Left cardiac atrium (tissue), 4 donors: Measurements from ENCODE around the gene ITGBL1. TPM values are rescaled to one million over a fixed set of nuclear protein-coding genes. Genes with fewer than 3 reads are reported as not detected.

Experiments
- ATAC-seq, 2 donors: fragments of 200-7000 bp; cut with Tn5 transposase; one replicate each; pipeline ENCODE4 v1.9.1; 2020; ENCODE audit warnings: mild to moderate bottlenecking in 2 of 2, moderate library complexity in 2 of 2
- DNase-seq: peaks from one replicate; pipeline ENCODE4 v3.0.0-alpha.2; 2020
- intact Hi-C, 2 donors: fragments of 100-400 bp; cut with DNase I; formaldehyde crosslinking; loops; one replicate each; pipeline versions ENCODE4 v1.14.1 to v1.15.1; 2022 to 2023
- total RNA-seq, 2 donors: library from RNA; stranded (reverse); fragmentation: NEBNext Ultra II Directional; extraction: Animal tissue kit (Norgen Biotek cat#: 25700); gene quantifications; one replicate each; pipeline ENCODE4 v1.2.1, GENCODE V29; 2021
- donor health status: DM: no; HTN: yes; CAD: no.
- donor health status: DM: no; HTN: yes; CAD: no; lungs with severe emphysema.
- donor health status: DM: yes; HTN: yes; CAD: no.
- donor health status: Dilated cardiomyopathy.

The ITGBL1 gene
- total RNA-seq, 2 donors from 2014 or later: 11.6 to 16.1 TPM

DNA sequence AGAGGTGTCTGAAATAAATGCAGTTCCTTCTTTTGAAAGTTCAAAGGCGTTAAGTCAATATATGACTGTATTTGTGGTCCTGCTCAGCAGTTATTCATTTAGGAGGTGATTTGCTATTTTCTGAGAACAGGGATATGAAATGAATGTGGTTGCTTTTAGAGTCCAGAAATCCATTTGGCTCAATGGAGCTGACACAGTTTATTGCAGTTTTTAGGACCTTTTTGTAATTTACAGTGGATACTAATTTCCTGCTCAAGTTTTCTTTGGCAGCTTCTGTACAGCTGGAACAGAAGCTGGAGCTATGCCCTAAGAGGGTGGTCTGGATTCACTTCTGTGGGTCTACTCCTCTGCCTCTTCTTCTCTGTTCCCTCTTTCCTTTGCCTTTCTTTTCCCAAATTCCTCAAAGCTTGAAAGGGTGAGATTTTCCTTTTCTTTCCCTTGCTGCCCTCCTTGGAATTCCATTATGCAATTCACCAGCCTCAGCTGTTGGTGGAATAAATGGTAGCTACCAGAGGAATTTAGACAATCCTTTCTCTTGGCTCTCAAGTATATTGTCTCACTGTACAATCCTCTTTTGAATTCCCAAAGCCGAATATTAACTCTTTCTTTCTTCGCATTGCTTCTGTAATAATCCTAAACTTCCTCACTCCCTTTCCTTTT, 39.9 kb downstream of the ITGBL1 start:
- intact Hi-C loops: no loop called here
- DNase-seq (no peak), ATAC-seq (no peak)

DNA sequence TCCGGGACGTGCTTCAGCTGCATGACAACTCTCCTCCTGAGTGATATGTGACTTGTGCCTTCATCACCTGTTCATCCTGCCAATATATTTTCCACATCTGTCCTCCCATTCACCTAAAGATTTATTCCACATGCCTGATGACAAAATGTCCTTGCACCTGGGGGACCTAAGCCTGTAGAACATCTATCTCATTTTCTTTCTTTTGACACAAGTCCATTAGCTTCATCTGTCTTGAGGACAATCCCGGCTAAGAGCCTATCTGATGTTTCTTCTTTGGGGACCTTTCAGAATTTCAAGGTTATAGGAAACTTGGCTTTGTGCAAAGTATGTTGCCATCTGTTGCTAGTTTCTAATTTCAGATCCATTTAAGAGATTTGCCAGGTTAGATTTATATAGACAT, 41.1 kb downstream of the ITGBL1 start:
- ATAC-seq (no peak), DNase-seq (no peak)
- intact Hi-C loops: no loop called here

- DNase-seq (no peak), ATAC-seq (no peak)
- intact Hi-C loops: no loop called here
Observed at GRCh38 chr13:101499406-101499805, 46.9 kb downstream of the ITGBL1 start.

DNA sequence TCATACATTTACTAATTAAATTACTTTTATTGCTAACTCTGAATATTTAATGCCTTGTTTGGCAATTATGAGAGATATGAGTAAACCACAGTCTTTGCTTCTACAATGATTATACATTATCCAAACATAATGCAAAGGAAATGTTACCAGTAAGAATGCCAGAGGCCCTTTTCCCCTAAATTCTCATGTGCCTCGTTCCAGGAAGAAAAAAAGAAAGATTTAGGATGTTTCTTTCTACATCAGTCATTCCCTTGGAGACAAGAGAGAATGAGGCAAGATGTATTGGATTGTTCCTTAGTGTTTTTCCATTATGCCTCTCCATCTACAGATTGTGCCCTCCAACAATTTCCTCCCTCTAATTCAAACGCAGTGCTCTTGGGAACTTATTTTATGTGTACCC, 50.1 kb downstream of the ITGBL1 start:
- no peak for DNase-seq
- intact Hi-C loops: no loop called here
- ATAC-seq: no peak

GRCh38 chr13:101511161-101511560, 58.7 kb downstream of the ITGBL1 start:
- intact Hi-C loops: loop anchor here in 1 of 2 donors (10.0 kb wide), 1 partner anchor 244 kb away; no protein-coding TSS in a partner anchor
- DNase-seq: no peak
- ATAC-seq: no peak

GRCh38 chr13:101511766-101512165, 59.3 kb downstream of the ITGBL1 start:
- intact Hi-C loops: loop anchor here in 1 of 2 donors (10.0 kb wide), 1 partner anchor 243 kb away; no protein-coding TSS in a partner anchor
- ATAC-seq: no peak
- DNase-seq: no peak

DNA sequence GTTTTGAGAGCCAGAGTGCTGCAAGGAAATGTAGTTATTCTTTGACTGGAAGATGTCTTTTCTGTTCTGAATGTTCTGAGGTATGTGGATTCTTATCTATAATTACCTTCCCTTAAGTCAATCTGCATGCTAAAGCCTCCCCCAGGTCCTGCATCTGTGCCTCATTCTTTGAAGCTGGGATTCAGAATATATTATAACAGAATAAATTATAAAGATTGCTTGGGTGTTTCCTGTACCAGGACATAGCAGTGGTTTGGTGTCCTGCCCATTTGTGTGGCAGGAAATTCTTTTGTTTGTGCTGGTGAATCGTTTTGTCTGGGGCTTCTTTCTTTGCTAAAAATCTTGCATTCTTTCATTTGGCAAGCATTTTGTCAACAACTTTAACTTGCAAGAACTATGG, 60.2 kb downstream of the ITGBL1 start:
- no peak for DNase-seq
- no peak for ATAC-seq
- intact Hi-C loops: loop anchor here in 1 of 2 donors (10.0 kb wide), 1 partner anchor 242 kb away; no protein-coding TSS in a partner anchor

DNA sequence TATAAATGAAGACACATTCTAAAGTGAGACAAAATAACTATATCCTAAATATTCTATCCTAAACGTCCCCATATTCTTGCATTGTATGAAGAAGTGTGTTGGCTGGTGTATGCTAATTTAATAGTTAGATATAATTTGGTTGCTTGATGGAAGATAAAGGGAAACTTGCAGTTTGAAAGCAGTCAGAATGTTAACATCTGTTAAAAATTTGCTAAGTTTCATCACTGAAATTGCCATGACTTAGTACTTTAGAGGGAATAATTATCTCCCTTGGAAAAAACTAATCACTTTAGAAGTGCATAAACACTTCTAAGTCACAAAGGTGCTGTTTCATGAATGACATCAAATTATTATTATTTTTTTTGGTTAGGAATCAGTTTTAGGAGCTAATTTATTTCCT, 61.6 kb downstream of the ITGBL1 start:
- ATAC-seq: no peak
- intact Hi-C loops: loop anchor here in 1 of 2 donors (10.0 kb wide), 1 partner anchor 241 kb away; no protein-coding TSS in a partner anchor
- no peak for DNase-seq

- DNase-seq: no peak
- peak; percentile 44 to 45 for ATAC-seq
Observed at GRCh38 chr13:101514695-101515275, 62.3 kb downstream of the ITGBL1 start.

DNA sequence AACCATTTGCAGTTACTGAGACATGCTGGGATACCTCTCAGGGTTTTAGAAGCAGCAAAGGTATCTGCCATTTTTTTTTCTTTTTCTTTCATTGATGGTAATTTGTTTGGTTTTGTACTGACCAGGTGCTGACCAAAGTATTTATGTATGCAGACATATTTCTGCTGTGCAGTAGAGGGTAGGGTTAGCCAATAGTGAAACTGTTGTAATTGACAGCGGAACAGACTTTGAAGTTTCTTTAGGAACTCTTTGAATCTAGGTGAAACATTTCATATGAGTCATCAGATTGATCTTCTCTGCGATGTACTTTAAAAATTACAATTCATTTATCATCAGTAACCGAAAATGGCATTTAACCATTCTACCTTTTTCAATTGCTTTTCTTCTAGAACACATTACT, 63.0 kb downstream of the ITGBL1 start:
- DNase-seq (no peak), ATAC-seq (no peak)
- intact Hi-C loops: loop anchor here (5.0 to 10.0 kb wide), 2 partner anchors 239 to 242 kb away; no protein-coding TSS in a partner anchor

More at GRCh38 chr13:101514695-101515275, 62.3 kb downstream of the ITGBL1 start:
- intact Hi-C loops: loop anchor here (5.0 to 10.0 kb wide), 2 partner anchors 240 to 243 kb away; no protein-coding TSS in a partner anchor

GRCh38 chr13:101516262-101516661, 63.8 kb downstream of the ITGBL1 start:
- intact Hi-C loops: loop anchor here (5.0 to 10.0 kb wide), 2 partner anchors 239 to 241 kb away; no protein-coding TSS in a partner anchor
- ATAC-seq (no peak), DNase-seq (no peak)

GRCh38 chr13:101520672-101521071, 68.2 kb downstream of the ITGBL1 start:
- ATAC-seq (peak in 1 of 2 donors; percentile 34), DNase-seq (no peak)
- intact Hi-C loops: no loop called here

- ATAC-seq (no peak), DNase-seq (no peak)
- intact Hi-C loops: no loop called here
Observed at GRCh38 chr13:101521371-101521770, 68.9 kb downstream of the ITGBL1 start.

- intact Hi-C loops: no loop called here
- ATAC-seq (no peak), DNase-seq (no peak)
Observed at GRCh38 chr13:101522607-101523006, 70.1 kb downstream of the ITGBL1 start.

- intact Hi-C loops: no loop called here
- DNase-seq: peak; percentile 26
- ATAC-seq: peak; percentile 47 to 91
Observed at GRCh38 chr13:101523154-101524131, 71.0 kb downstream of the ITGBL1 start.

GRCh38 chr13:101527130-101527529, 74.7 kb downstream of the ITGBL1 start:
- intact Hi-C loops: no loop called here
- no peak for ATAC-seq
- DNase-seq: no peak

GRCh38 chr13:101529422-101529821, 76.9 kb downstream of the ITGBL1 start:
- intact Hi-C loops: no loop called here
- ATAC-seq (peak in 1 of 2 donors; percentile 65), DNase-seq (no peak)

DNA sequence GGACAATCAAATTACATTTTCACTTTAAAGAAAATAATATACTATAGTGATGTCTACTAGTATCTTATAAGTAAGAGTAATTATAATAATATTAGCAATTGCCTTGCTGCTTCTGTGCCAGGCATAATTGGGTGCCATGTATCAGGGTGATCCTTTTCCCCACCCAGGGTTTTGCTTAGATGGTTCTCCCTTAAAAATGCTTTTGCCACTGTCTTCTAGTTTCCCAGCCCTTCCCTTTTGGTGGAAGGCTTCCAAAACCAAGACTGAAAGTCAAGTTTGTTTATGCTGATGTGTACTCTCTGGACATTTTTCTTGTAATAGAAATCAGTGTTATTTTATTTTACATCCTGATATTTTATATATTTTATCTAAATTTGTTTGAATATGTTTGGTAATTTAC, 77.8 kb downstream of the ITGBL1 start:
- intact Hi-C loops: no loop called here
- DNase-seq: no peak
- ATAC-seq: no peak

DNA sequence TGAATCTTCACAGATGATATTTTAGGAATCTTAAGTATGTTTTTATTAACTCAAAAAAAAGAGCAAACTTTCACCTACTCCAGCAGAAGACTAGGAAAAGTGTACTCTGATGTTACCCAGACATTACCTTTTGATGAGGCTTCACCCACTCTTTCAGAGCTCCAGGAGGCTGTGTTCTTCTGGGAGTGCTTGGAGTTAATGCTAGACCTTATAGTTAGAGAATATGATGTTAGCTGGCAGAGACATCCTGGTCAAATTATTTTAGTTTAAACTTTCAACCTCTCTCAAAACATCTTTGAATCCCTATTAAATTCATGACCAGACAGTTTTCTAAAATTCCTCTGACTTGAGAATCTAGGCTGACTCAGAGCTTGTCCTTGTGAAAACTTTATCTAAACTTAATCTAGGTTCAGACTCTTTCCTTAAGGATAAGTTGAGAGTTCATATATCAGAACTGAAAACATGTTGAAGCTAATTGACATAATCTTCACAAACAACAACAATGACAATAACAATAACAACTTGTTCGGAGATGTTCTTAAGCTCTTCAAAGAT, 82.8 kb downstream of the ITGBL1 start:
- no peak for DNase-seq
- intact Hi-C loops: no loop called here
- no peak for ATAC-seq
